Esophagus squamous epithelium (tissue), 5 donors: ENCODE data around the gene BCAP29. TPM values are rescaled to one million over a fixed set of nuclear protein-coding genes. Genes with fewer than 3 reads are reported as not detected.

Source experiments
- DNase-seq: peaks from one replicate; lab custom pipeline; 2025; lab: John Stamatoyannopoulos, UW
- H3K27ac ChIP-seq, 4 donors: fragments of 200-600 bp; sonication (generic); one replicate each; pipeline ENCODE4 v1.5.1; 2016 to 2019; ENCODE audit warnings: mild to moderate bottlenecking in 1 of 4
- H3K27me3 ChIP-seq, 4 donors: fragments of 200-600 bp; sonication (generic); 1 replicate in 3 of 4; 2 replicates in 1 of 4; pipeline versions ENCODE4 v1.5.1 to v1.6.0; 2017 to 2021; ENCODE audit warnings: antibody characterized with exemption in 1 of 4
- H3K36me3 ChIP-seq, 3 donors: fragments of 200-600 bp; sonication (generic); one replicate each; pipeline ENCODE4 v1.5.1; 2016 to 2019
- H3K4me1 ChIP-seq, 3 donors: fragments of 200-600 bp; sonication (generic); one replicate each; pipeline ENCODE4 v1.5.1; 2017 to 2019
- H3K4me3 ChIP-seq, 4 donors: fragments of 200-600 bp; sonication (generic); 1 replicate in 3 of 4; 2 replicates in 1 of 4; pipeline ENCODE4 v1.5.1; 2016 to 2019; ENCODE audit warnings: mild to moderate bottlenecking in 2 of 4, moderate library complexity in 1 of 4
- H3K9me3 ChIP-seq, 3 donors: fragments of 200-600 bp; sonication (generic); one replicate each; pipeline ENCODE4 v1.5.1; 2016 to 2019
- POLR2A ChIP-seq, 4 donors: fragments of 450-650 bp; IDR thresholded peaks; one replicate each; pipeline ENCODE4 v1.6.1; 2017; ENCODE audit warnings: antibody characterized with exemption in 4 of 4, mild to moderate bottlenecking in 4 of 4, moderate library complexity in 3 of 4
- WGBS, 2 donors: methylation state at CpG; one replicate each; pipeline ENCODE4 v1.1.5; 2018; 5-methylcytosine and 5-hydroxymethylcytosine counted together
- intact Hi-C: fragments of 100-400 bp; cut with DNase I; formaldehyde crosslinking; loops from one replicate; pipeline ENCODE4 v1.15.0; 2022
- total RNA-seq, 4 donors: library from RNA; depleted of rRNA; stranded (reverse); fragments of >200 nt; gene quantifications; one replicate each; pipeline ENCODE4 v1.1.0, GENCODE V29; 2016
- TF ChIP-seq, protein P1 (sequence below), 6 experiments: fragments of 450-650 bp in 4 of 6; fragments of 200-600 bp in 2 of 6; sonication (generic) in 2 of 6; IDR thresholded peaks; one replicate each; pipeline ENCODE4 v1.5.1; 2016 to 2019; ENCODE audit warnings: antibody characterized with exemption in 6 of 6, mild to moderate bottlenecking in 4 of 6, moderate library complexity in 4 of 6
- donor health status: DM: yes; HTN: yes; CAD: no.

The BCAP29 gene
- total RNA-seq, 4 donors from 2014 or later = 68.7 to 96.3 (median 92.2) TPM

GRCh38 chr7:107560898-107561516 is 19.0 kb upstream of the BCAP29 start:
- intact Hi-C loops = no loop called here
- H3K27me3 ChIP-seq = no peaks in the 10 kb centered on the region
- H3K36me3 ChIP-seq = peaks cover 0 to 19% (median 0%) of the 10 kb centered on the region in 3 donors
- DNase-seq = no peak
- H3K27ac ChIP-seq = peak overlapping the region in 2 of 4 donors; percentile 25 to 54
- H3K4me3 ChIP-seq = peak overlapping the region in 1 of 4 donors; percentile 14
- peaks cover 5 to 58% (median 29%) of the 10 kb centered on the region in 3 donors for H3K4me1 ChIP-seq
- TF ChIP-seq, protein P1, sequence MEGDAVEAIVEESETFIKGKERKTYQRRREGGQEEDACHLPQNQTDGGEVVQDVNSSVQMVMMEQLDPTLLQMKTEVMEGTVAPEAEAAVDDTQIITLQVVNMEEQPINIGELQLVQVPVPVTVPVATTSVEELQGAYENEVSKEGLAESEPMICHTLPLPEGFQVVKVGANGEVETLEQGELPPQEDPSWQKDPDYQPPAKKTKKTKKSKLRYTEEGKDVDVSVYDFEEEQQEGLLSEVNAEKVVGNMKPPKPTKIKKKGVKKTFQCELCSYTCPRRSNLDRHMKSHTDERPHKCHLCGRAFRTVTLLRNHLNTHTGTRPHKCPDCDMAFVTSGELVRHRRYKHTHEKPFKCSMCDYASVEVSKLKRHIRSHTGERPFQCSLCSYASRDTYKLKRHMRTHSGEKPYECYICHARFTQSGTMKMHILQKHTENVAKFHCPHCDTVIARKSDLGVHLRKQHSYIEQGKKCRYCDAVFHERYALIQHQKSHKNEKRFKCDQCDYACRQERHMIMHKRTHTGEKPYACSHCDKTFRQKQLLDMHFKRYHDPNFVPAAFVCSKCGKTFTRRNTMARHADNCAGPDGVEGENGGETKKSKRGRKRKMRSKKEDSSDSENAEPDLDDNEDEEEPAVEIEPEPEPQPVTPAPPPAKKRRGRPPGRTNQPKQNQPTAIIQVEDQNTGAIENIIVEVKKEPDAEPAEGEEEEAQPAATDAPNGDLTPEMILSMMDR (IDR thresholded peaks at IDR 0.05) = no peak
- TF ChIP-seq POLR2A (IDR thresholded peaks at IDR 0.05) = no peak
- 38 to 48% methylated on average over 6 of the region's 6 CpGs for WGBS, 2 donors
- H3K9me3 ChIP-seq = no peaks in the 10 kb centered on the region

DNA sequence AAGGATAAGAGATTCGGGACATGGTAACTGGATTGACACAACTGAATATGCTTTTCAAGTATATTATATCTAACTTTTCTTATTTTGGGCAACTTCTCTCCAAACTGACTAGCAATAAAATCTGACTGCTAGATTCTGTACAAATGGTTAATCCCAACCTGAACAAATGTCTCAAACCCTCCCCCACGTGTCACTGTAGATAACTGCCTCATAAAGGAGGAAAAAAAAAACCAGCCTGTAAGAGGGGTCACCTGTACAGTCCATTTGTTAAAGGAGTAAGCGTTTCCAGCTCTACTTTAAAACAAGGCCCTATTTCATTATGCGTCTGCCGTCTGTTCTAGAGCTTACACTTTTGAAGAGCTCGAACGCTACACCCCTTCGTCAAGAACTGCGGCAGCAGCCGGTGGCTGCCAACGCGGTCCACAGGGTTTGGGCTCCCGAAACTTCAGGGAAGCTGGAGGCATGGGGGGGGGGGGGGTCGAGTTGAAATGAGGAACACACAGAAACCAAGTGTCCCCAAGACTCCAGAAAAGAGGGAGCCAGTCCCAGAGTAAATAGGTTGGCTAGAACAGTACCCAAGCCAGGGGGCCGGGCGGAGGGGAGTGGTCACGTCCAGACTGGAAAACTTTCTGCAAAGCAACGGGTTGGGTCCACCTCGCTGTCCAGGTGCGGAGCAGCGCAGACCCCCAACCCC is 16.8 kb upstream of the BCAP29 start:
- no peak for DNase-seq

GRCh38 chr7:107563775-107564552 is 16.1 kb upstream of the BCAP29 start, which contains the start of the genes COG5 and DUS4L:
Gene COG5, minus strand, starts transcription at chr7:107563920. Its CDS starts 24 bp downstream, at chr7:107563896.
Gene DUS4L, plus strand, starts transcription at chr7:107563971. Its CDS starts 3,100 bp downstream, at chr7:107567071.
- H3K27ac ChIP-seq = peak within 1 kb of the TSS; percentile 94 to 98 (median 96)
- H3K4me3 ChIP-seq = peak within 1 kb of the TSS; percentile 80 to 98 (median 88)
- TF ChIP-seq POLR2A (IDR thresholded peaks at IDR 0.05) = peak in 3 of 4 donors; percentile 33 to 78 (median 46)
- TF ChIP-seq, protein P1 (IDR thresholded peaks at IDR 0.05) = no peak
- no peaks in the 10 kb centered on the region for H3K9me3 ChIP-seq
- 0 to 1% methylated on average over 11 of the region's 55 CpGs for WGBS, 2 donors
- intact Hi-C loops = no loop called here
- peaks cover 0 to 3% (median 0%) of the 10 kb centered on the region in 3 donors for H3K36me3 ChIP-seq
- H3K27me3 ChIP-seq = no peaks in the 10 kb centered on the region
- peaks cover 5 to 58% (median 29%) of the 10 kb centered on the region in 3 donors for H3K4me1 ChIP-seq
- peak; percentile 6 for DNase-seq

More for the DNA sequence above, 16.8 kb upstream of the BCAP29 start:
- no peak for TF ChIP-seq POLR2A (IDR thresholded peaks at IDR 0.05)
- TF ChIP-seq, protein P1 (IDR thresholded peaks at IDR 0.05) = no peak
- no peaks in the 10 kb centered on the region for H3K27me3 ChIP-seq
- 3 to 8% methylated on average over 8 to 11 of the region's 21 CpGs for WGBS, 2 donors
- intact Hi-C loops = no loop called here
- H3K27ac ChIP-seq = peak overlapping the region; percentile 94 to 98 (median 96)
- no peaks in the 10 kb centered on the region for H3K9me3 ChIP-seq
- H3K4me1 ChIP-seq = peaks cover 5 to 58% (median 29%) of the 10 kb centered on the region in 3 donors
- peak overlapping the region; percentile 80 to 98 (median 88) for H3K4me3 ChIP-seq
- H3K36me3 ChIP-seq = no peaks in the 10 kb centered on the region

- WGBS, 2 donors = 24 to 32% methylated on average over 9 of the region's 9 CpGs
- Histone ChIP-seq H3K9me3 (no peaks in the 10 kb centered on the region), H3K4me3 (peak overlapping the region; percentile 80 to 98 (median 88)), H3K4me1 (peaks cover 5 to 51% (median 29%) of the 10 kb centered on the region in 3 donors), H3K27me3 (no peaks in the 10 kb centered on the region), H3K36me3 (peaks cover 0 to 7% (median 0%) of the 10 kb centered on the region in 3 donors), H3K27ac (peak overlapping the region; percentile 94 to 98 (median 96))
- no peak for TF ChIP-seq POLR2A (IDR thresholded peaks at IDR 0.05)
- TF ChIP-seq, protein P1 (IDR thresholded peaks at IDR 0.05) = no peak
- no peak for DNase-seq
- intact Hi-C loops = no loop called here
These were observed 15.3 kb upstream of the BCAP29 start for GRCh38 chr7:107564553-107565298.
